ENCODE data around the gene PHB1.
A peak's percentile ranks its signal among the peaks of the same experiment; 100 is the strongest.
"Not testable (repeated sequence)": the region's sequence is repeated elsewhere in the genome, so short reads cannot be mapped to it uniquely, and the experiment has no call there.

The PHB1 gene

DNA sequence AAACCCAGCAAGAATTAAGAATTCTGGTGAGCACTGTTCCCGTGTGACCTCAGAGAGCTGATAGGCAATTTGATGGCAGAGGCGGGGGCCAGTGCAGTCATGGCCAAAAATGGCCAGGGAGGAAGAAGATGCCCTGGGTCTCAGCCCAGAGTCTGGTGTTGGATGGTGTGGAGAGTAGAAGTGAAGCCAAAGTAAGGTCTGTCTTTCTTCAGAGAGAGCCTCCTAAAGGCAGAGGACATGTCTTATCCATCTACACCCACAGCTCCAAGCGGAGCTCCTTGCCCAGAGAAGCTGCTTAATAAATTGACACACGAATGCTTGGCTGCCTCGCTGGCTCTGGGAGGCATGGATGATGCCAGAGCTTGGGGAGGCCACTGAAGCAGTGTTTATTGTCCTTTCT lies 32.9 kb downstream of the PHB1 start:
- no peak for DNase-seq (ENCODE audit: low read depth in 1 of 2, low spot score in 1 of 2)

DNA sequence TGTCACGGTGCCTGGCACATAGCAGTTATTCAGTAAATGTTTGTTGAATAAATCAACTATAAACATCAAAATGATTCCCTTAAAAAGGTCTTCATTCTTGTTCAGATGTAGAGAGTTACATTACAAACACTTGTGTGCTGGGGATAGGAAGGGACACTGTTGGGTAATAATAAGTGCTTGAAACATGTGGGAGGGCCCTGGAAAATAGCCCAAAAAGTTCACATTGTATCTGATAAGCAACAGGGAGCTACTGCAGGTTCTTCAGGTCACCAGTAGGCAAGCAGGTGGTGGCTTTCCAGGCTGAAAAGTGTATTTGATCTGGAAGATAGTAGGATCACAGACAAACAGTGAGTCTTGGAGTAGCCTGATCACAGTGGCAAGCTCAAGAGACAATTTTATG lies 33.6 kb downstream of the PHB1 start:
- no peak for DNase-seq (ENCODE audit: low read depth in 1 of 2, low spot score in 1 of 2)

- DNase-seq (ENCODE audit: low read depth in 1 of 2, low spot score in 1 of 2): no peak
Observed at GRCh38 chr17:49379926-49380325, 34.8 kb downstream of the PHB1 start.

GRCh38 chr17:49378311-49378710 lies 36.4 kb downstream of the PHB1 start:
- no peak for DNase-seq (ENCODE audit: low read depth in 1 of 2, low spot score in 1 of 2)

DNA sequence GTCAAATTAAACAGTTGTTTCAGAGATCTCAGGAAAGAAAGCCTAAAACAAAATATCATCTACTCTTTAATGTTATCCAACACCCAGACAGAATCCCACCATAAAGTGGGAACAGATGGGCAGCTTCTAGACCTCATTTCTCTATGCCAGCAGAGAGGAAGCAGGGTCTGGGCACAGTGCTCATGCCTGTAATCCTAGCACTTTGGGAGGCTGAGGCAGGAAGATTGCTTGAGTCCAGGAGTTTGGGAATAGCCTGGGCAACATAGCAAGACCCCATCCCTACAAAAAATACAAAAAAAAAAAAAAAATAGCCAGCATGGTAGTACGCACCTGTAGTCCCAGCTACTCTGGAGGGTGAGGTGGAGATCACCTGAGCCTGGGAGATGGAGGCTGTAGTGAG lies 39.1 kb downstream of the PHB1 start:
- DNase-seq (ENCODE audit: low read depth in 1 of 2, low spot score in 1 of 2): no peak

DNA sequence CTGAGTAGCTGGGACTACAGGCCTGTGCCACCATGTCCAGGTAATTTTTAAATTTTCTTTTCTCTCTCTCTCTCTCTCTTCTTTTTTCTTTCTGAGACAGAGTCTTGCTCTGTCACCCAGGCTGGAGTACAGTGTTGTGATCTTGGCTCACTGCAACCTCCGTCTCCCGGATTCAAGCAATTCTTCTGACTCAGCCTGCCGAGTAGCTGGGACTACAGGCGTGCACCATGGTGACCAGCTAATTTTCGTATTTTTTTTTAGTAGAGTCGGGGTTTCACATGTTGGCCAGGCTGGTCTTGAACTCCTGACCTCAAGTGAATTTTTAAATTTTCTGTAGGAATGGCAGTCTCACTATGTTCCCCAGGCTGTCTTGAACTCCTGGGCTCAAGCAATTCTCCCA lies 41.6 kb downstream of the PHB1 start:
- DNase-seq (ENCODE audit: low read depth in 1 of 2, low spot score in 1 of 2): no peak

- no peak for DNase-seq (ENCODE audit: low read depth in 1 of 2, low spot score in 1 of 2)
Observed at GRCh38 chr17:49372425-49372824, 42.3 kb downstream of the PHB1 start.

GRCh38 chr17:49370971-49371834 lies 43.5 kb downstream of the PHB1 start:
- DNase-seq (ENCODE audit: low read depth in 1 of 2, low spot score in 1 of 2): no peak

GRCh38 chr17:49369760-49370159 lies 44.9 kb downstream of the PHB1 start:
- DNase-seq (ENCODE audit: low read depth in 1 of 2, low spot score in 1 of 2): no peak

- DNase-seq (ENCODE audit: low read depth in 1 of 2, low spot score in 1 of 2): no peak
Observed at GRCh38 chr17:49369089-49369488, 45.6 kb downstream of the PHB1 start.

DNA sequence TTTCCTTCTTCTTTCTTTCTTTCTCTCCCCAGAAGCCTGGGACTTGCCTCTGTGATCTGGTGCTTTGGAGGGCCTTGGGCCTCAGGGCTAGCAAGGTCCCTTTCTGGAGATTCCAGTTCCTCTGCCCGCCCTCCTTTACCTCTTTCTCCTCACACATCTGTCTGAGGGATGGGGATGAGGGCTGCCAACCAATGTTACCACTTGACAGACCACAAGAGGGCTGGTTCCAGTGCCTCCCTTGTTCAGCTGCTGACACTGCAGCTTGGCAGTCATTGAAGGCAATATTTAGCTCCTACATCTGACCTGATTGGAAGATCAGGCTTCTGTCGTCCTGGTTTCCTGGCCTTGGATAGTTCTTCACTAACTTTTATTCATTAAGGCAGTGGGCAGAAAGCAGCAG lies 49.0 kb downstream of the PHB1 start:
- DNase-seq (ENCODE audit: low read depth in 1 of 2, low spot score in 1 of 2): no peak

DNA sequence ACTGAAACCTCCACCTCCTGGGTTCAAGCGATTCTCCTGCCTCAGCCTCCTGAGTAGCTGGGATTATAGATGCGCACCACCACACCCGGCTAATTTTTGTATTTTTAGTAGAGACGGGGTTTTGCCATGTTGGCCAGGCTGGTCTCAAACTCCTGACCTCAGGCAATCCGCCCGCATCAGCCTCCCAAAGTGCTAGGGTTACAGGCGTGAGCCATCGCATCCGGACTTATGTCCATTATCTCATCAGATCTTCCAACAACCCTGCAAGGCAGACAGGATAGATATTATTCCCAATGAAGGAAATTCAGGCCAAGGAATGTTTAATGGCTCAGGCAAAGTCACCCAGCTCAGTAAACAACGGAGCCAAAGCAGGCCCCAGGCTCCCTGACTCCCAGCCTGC lies 49.6 kb downstream of the PHB1 start:
- not testable (repeated sequence) for DNase-seq (ENCODE audit: low read depth in 1 of 2, low spot score in 1 of 2)

DNA sequence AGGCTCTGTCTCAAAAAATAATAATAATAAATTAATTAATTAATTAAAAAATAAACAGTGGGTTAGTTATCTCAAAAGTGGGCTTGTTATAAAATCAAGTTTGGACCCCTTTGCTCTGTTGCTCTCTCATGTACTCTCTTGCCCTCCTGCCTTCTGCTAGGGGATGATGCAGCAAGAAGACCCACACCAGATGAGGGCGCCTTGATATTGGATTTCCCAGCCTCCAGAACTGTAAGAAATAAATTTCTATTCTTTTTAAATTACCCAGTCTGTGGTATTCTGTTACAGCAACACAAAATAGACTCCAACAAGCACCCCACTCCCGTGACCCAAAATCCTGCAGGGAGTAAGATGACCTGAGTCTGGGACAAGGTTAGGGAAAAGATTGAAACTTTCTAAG lies 50.6 kb downstream of the PHB1 start:
- no peak for DNase-seq (ENCODE audit: low read depth in 1 of 2, low spot score in 1 of 2)

DNA sequence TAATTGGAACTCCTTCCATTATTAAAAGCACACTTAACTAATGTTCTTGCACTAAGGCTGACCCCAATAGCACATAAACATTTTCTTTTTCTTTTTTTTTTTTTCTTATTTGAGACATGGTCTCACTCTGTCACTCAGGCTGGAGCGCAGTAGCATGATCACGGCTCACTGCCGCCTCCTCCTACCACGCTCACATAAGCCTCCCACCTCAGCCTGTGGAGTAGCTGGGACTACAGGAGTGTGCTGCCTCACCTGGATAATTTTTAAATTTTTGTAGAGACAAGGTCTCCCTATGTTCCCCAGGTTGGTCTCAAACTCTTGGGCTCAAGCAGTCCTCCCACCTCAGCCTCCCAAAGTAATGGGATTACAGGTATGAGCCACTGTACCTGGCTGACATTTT lies 51.4 kb downstream of the PHB1 start:
- DNase-seq (ENCODE audit: low read depth in 1 of 2, low spot score in 1 of 2): no peak

DNA sequence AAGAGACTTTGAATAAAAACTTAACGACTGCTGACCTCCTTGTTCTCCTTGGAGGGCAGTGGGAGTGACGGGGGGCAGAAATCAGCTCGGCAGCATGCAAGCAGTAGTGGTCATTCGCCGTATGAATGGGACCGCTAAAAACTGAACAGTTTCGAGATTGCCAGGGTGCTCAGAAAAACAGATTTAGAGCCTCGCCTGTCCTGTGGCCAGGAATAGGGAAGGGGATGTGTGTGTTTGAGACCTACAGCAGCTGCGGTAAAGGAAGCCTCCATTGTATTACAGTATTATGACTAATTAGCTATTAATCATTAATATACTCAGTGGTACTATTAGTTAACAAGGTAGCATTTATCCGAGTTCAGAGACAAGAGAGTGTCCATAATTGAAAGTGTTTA lies 52.0 kb downstream of the PHB1 start:
- DNase-seq (ENCODE audit: low read depth in 1 of 2, low spot score in 1 of 2): no peak

GRCh38 chr17:49361902-49362722 lies 52.6 kb downstream of the PHB1 start, which contains the start of gene ZNF652:
ZNF652 (minus strand) TSS chr17:49362250; CDS start chr17:49317725, 44,525 bp downstream.
- DNase-seq (ENCODE audit: low read depth in 1 of 2, low spot score in 1 of 2): peak; percentile 90 to 93

- peak; percentile 70 to 73 for DNase-seq (ENCODE audit: low read depth in 1 of 2, low spot score in 1 of 2)
Observed at GRCh38 chr17:49361129-49361901, 53.4 kb downstream of the PHB1 start.

- DNase-seq (ENCODE audit: low read depth in 1 of 2, low spot score in 1 of 2): no peak
Observed at GRCh38 chr17:49360796-49361128, 53.9 kb downstream of the PHB1 start.

- DNase-seq (ENCODE audit: low read depth in 1 of 2, low spot score in 1 of 2): no peak
Observed at GRCh38 chr17:49359990-49360795, 54.5 kb downstream of the PHB1 start.

GRCh38 chr17:49358641-49359247 lies 55.9 kb downstream of the PHB1 start:
- DNase-seq (ENCODE audit: low read depth in 1 of 2, low spot score in 1 of 2): no peak

All from activated T-helper 1 cell treated with anti-CD3 and anti-CD28 coated beads, Interleukin-2, amount 50 U/mL, for 16 hours (primary cell).